Stimulated activated CD4-positive, alpha-beta T cell treated with anti-CD3 and anti-CD28 coated beads, Interleukin-4, amount 100 ng/mL, for 4 hours (primary cell): ENCODE results near the gene GALNT6.
A peak's percentile ranks its signal among the peaks of the same experiment; 100 is the strongest.

Experiments used
- DNase-seq, 2 experiments: peaks; one replicate each; pipeline ENCODE4 v3.0.0-alpha.2; 2020

The GALNT6 gene

DNA sequence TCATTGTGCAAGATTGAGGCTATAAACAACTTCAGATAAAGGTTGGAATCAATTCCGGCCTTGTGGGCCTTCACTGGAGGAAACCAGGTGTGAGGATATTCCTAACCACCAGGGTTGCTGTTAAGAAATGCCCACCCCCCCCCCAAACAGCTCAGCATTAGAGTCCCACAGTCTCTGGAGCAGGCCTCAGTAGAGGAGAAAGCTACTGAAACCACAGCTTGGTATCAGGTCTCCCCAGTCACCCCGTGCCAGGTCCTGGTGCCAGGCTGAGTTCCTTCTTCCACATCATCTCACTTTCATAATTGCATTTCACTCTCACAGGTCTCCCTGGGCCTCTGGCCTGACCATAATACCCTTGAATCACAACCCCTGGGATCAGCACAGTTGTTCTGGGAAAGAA lies 12.5 kb downstream of the GALNT6 start:
- no peak for DNase-seq

DNA sequence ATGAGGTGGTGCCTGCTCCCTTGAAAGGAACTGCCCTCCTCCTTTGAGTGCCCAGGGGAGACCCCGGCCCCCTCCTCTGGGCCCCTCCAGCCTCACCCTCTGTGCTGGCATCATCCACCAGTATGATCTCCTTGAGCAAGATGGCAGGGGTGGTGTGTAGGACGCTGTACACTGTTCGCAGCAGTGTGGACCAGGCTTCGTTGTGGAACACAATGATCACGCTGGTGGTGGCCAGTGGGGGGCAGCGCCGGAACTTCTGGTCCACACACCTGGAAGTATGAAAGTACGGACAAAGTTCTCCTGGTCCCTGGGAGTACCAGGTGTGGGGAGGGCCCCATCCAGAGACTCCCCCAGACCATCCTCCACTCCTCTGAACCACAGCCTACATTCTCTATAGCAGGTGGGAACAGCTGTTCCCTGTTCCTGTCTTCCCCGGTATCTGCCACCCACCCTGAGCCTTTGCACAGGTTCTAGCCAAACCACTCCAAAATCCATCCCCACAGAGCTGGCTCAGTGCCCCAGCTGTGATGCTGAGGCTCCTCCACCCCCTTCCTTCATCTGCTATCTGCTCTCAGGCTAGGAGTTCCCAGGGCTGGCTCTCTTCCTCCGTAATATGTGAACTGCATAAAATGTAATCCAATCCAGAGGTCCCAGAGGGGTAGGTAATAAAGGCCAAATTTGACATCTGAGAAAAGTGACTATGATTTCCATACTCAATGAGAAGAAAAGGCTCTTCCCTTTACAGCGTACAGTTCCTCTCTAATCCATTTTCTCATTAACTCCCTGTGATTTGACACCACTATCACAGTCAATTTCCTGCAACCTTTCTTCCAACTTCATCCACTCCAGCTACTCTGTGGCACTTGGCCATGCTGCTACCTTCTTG lies 13.9 kb downstream of the GALNT6 start:
- DNase-seq = no peak

DNA sequence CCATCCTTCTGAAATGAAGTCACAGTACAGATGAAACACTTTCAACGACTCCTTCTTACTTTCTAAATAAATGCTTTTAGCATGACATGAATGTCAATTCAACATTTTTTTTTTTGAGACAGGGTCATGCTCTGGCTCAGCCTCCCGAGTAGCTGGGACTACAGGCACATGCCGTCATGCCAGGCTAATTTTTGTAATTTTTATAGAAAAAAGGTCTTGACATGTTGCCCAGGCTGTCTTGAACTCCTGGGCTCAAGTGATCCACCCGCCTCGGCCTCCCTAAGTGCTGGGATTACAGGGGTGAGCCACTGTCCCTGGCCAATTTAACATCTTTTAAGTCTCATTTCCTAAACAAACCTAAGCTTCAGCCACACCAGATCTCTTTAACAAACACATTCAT lies 16.4 kb downstream of the GALNT6 start:
- no peak for DNase-seq

DNA sequence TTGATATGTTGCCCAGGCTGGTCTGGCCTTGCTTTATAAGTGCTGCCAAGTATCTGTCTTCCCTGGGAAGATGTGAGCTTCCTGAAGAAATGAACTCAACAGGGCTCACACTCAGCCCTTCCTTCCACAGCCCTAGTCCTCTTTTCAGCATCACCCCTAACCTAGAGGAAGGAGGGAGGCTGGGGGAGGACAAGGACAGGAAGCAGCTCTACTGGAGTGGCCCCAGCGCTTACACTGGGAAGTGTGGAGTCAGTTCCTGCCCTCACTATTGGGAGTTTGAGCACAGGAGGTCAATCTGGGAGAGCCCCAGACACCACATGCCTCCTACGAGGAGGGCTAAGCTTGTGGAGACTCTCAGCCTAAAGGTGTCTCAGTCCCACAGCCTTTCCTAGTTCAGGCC lies 16.8 kb downstream of the GALNT6 start:
- no peak for DNase-seq

DNA sequence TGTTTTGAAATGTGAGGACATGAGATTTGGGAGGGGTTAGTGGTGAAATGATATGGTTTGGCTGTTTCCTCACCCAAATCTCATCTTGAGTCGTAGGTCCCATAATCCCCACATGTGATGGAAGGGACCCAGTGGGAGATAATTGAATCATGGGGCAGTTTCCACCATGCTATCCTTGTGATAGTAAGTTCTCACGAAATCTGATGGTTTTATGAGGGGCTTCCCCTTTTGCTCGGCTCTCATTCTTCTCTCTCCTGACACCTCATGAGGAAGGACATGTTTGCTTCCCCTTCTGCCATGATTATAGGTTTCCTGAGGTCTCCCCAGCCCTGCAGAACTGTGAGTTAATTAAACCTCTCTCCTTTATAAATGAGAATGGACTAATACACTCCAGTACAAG lies 18.0 kb downstream of the GALNT6 start:
- no peak for DNase-seq

DNA sequence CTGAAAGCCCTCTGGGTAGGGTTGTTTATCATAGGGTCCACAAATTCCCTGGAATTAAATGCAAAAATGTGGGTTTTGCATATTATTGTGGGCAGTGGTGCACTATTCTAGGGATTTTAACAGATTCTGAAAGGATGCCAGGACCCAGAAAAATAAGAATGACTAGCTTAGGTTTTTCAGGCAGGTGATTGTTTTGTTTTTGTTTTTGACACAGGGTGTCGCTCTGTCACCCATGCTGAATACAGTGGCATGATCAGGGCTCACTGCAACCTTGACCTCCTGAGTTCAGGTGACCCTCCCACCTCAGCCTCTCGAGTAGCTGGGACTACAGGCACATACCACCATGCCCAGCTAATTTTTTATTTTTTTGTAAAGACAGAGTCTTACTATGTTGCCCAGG lies 19.2 kb downstream of the GALNT6 start:
- no peak for DNase-seq

DNA sequence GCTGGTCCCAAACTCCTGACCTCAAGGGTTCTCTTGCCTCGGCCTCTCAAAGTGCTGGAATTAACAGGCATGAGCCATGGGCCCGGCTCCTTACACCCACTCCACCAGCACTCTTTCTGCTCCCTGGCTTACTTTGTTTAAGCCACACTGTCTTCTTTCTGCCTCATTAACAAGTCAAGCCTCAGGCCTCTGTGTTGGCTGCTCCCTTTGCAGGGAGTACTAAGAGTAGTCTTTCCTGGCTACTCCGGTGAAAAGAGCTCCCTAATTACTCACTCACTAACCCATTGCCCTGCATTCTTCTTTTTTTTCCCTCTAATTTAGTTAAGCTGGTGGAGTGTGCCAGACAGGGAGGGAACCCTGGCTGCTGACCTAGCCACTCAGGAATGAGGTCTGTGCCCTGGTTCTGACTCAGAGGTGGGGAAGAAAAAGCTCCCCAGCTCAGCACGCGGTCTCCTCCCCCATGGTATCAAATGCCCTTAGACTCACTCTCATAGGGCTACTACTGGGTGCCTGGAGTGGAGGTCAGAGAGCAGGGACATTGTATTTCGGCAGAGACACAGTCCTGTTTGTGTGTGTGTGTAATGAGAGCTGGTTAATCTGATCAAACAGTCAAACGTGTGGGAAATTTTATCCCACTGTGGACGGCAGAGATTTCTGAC lies 19.8 kb downstream of the GALNT6 start:
- DNase-seq = no peak

DNA sequence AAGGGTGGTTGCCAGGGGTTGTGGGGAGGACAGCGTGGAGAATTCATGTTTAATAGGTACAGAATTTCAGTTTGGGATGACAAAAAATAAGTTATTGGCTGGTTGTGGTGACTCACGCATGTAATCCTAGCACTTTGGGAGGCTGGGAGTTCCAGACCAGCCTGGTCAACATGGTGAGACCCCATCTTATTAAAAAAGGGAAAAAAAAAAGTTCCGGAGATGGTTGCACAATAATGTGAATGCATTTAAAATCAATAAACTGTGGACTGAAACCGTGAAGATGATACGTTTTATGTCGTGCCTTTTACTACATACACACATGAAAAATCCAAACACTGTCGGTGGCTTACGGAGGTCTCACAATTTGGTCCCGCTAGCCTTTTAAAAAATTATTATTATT lies 20.5 kb downstream of the GALNT6 start:
- DNase-seq = no peak

DNA sequence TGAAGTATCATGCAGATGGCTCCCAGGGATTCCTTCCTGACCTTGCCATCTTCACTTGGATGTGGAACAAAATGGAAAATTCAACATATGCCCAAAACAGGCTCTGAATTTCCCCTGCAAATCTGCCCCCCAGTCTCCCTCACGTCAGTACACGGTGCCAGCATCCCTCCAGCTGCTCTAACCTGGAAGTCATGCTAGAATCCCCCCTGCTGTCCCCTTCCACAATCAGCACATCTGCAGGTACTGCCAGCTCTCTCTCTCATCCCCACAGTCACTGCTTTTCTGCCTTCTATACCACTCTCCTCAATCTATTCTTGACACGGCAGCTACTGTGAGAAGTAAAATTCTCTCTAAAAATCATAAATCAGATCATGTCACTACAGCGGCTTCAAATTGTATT lies 21.6 kb downstream of the GALNT6 start:
- DNase-seq = no peak

DNA sequence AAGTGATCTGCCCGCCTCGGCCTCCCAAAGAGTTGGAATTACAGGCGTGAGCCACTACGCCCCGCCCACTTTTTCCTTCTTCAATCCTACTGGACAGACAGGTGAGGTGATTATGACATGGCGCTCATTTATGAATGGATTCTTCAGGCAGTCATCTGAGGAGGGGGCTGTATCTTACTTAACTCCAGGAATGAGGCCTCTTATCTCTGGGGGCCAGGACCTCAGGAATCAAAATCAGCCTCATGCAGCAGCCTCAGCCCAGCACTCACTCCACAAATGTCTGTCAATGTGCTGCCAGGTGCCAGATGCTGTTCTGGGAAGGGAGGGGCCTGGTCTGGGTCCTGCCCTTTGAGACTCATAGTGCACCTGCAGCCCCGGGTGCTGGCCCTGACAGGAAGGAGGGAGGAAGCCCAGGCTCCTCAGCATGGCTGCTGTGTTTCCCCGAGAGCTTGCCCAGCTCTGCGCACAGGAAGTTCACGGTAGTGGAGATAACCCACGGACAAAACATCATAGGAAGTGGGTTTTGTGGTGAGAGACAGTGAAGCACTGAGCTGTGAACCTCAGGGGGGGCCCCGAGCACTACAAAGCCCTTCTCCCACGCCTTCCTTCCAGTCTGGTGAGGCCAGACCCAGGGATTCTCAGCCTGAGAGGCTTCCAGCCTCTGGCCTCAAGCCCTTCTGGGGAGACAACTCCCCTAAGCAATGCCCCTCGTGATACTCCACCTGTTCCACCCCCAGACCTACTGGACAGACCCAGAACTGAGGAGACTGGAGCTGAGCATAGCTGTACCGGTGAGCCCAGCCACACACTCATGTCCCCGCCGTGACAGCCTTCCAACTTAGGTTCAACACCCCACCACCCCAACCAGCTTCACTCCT lies 22.3 kb downstream of the GALNT6 start:
- DNase-seq = peak; percentile 63 to 86

DNA sequence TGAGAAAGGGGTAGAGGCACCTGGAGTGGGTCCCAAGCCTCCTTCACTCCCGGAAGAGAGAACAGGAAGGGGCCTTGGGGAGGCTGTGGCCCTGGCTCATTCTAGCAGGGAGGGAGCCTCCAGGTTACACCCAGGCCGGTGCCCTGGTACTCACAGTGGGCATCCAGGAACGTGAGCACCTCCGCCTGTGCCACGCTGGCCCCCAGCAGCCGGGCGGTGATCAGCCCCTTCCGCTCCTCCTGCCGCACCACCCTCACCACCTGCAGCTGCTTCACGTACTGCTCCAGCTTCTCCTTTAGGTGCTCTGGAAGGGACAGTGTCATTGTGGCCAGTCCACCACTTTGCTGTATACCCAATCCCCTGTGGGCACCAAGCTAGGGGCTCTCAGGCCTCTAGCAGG lies 25.9 kb downstream of the GALNT6 start:
- no peak for DNase-seq

DNA sequence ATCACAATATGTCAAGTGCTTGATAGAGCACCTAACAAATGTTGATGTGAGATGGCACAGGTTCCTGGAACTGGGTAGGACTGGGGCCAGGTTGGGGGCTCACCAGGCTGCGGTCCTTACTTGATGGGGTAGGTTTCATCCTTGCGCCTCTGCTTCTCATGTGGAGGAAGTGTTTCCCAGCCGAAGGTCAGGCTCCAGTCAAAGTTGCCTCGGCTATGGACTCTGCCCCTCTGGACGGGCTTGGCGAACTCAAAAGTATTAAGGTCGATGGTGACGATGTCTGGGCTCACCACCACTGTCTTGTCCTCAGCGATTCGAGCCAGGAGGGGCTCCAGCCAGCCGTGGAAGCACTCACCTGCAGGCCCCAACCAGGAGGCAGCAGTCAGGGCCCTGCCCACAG lies 27.2 kb downstream of the GALNT6 start:
- no peak for DNase-seq

DNA sequence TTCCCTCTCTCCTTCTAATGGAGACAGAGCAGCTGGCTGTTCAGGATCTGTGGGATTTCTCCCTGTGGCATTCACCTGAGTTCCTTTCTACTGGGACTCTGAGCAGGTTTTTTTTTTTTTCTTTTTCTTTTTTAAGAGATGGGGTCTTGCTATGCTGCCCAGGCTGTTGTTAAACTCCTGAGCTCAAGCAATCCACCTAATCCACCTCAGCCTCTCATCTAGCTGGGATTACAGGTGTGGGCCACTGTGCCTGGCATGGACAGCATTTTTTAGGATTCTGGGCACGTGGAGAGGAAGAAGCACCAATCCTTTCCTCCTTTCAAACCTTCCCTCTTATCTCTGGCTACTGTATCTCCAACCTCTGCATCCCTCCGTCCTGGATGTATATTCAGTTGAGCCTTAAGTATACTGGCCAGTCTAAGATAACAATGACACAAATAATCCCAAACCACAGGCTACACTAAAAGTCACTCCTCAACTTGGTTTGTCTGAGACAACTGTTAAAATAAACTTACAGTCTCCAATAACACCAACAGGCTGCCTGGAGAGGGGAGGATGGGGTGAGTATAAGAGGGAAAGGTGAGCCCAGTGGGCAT lies 28.4 kb downstream of the GALNT6 start:
- no peak for DNase-seq

DNA sequence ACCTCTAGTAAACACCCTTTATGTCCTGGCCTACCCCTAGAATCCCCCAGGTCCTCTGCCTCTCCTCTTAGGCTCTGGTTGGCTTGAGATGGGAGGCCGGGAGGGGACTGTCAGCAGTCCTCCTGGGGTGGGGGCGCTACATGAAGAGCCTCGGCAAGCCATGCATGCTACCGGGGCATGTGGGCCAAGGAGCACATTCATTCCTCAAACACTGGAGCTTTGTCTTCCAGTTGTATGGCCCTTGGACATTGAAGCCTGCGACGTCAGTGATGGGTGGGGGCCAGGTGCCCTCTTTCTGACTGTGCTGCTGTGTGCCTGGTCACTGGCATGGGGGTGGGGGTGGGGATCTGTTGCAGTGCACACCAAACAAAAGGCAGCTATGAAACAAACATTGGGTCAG lies 28.9 kb downstream of the GALNT6 start:
- DNase-seq = no peak

DNA sequence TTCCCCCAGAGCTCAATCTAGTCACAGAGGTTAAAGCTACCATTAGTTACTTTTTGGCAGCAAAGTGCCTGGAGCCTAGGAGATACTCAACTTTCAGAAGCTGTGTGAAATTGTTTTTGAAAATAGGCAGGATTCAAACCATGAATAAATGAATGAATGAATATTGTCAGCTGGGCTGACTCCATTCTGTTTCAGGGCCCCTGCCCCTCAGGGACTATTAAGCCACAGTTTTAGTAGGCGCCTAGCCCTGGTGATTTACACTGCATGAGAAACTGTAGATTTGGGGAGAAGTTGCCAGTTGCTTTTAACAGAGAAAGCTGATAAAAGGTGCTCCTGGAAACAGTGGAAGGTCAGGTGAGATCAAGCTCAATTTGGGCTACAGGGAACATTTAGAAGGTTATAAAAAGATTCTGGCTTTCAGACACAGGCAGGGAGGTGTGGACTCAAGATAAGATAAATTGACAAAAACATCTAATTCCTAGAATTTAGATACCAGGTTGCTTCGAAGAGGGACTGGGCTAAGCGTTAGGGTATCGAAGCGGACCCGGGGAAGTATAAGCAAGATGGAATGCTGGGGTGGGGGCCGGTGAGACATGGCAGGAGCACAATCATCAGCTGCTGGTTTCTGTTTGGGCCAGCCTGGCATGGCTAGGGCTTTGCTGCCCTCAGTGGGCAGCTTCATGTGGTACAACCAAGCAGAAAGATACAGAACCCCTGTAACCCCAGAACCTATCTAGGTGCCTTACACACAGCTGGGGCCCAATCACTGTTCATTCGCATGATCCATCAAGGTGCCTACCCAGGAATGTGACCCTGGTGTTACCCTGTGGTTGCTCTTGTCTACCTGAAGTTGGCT lies 29.8 kb downstream of the GALNT6 start:
- DNase-seq = no peak

DNA sequence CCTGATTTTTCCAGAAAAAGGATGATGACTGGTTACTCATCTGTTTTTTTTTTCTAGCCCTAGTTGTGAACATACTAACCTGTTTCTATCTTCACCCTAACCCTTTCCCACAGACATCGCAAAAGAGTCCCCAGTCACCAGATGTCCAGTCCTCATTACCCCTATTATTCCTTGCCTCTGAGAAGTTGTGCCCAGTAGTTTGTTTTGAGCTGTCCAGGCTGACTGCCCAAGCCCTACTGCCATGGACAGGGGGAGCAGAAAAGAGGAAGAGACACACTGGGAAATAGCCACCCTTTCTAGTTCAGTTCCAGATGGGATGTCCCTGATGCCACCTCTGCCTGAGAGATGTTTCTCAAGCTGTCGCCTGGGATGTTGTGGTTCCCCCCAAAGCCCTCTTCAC lies 30.9 kb downstream of the GALNT6 start:
- DNase-seq = no peak

DNA sequence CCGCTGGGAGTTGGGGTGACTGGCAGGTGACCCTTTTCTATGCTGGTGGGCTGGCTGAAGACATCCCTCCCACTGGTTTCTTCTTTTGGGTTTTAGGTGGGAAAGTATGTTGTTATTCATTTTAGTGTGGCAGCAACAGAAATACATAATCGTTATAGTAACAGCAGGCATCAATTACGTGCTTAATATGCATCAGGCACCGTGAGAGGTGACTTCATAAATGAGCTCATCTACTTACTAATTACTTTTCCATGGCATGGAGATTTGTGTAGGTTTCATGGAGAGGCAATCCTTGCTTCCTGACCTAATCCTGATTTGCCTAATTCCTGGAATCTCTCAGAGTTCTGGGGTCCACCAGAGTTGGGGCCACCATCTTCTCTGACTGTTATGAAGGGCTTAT lies 31.4 kb downstream of the GALNT6 start:
- no peak for DNase-seq

DNA sequence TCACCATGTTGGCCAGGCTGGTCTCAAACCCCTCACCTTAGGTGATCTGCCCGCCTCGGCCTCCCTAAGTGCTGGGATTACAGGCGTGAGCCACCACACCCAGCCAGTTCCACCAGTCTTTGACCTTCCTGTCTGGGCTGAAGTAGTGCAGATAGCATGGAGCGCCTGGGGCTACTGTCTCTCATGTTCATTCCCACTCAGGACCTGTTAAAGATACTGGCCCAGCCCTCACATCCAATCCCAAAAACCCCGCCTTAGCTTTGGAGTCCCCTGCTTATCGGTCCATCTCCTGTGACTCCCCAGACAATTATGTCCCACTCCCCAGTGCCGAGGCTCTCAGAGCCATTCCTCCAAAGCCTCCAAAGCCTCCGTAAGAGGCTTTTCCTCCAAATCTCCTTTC lies 32.7 kb downstream of the GALNT6 start:
- no peak for DNase-seq

DNA sequence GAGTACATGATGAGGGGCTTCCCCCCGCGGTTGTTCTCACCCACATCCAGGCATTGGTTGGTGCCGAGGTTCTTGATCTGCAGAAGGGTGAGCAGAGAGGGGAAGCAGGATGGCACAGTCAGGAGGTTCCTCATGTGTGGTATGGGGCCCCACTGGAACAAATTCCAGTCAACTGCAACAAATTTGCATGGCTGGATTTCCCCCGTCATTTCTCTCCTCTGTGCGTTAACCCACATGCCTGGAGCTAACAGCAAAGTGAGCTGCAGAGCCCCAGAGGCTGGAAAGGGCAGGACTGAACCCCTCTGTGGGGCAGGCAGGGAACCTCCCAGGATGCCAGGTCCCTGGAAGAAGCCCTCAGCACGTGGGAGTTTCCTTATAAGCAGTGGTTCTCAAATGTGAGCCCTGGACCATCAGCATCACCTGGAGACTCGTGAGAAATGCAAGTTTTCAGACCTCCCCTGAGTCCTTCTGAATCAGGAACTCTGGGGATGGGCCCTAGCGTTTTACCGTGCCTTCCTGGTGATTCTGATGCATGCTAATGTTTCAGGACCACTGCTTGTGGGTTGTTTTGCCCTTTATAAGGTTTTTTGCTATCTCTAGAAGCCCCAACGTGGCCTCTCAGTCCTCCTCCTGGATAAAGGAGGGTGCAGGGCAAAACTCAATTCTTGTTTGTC lies 33.7 kb downstream of the GALNT6 start:
- DNase-seq = no peak

DNA sequence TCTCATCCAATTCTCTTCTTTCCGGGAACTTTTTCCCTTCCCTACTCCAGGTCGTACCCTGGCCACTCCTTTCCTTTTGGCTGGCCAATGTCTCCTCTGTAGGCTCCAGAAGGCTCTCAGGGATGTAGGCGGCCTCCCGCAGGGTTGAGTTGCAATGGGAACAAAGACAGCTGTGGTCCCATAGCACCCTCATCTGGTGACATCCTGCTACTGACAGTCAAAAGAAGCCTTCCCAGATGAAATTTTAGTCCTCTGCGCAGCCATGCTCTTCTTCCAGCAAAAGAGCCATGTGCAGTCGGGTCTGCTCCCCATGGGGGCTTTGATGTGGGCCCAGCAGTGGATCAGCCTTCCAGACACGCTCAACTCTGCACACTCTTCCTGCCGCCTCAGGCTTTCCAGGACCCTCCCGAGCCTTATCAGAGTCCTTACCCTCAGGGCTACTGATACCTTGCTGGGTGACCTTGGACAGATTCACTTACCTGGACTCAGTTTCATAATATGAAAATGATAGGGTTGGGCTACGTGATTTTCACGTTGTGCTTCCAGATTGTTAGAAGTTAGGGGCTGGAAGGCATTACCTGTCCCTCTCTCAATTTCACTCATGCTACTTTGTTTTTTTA lies 39.2 kb downstream of the GALNT6 start:
- DNase-seq = peak; percentile 10 to 12

DNA sequence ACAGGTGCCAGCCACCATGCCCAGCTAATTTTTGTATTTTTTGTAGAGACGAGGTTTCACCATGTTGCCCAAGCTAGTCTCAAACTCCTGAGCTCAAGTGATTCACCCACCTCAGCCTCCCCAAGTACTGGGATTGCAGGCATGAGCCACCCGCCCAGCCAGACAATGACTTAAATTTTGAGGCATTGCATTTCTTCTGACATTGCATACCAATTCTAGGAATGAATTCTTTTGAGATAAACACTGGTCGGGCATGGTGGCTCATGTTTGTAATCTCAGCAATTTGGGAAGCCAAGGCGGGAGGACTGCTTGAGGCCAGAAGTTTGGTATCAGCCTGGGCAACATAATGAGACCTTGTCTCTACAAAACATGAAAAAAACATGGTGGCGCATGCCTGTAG lies 42.2 kb downstream of the GALNT6 start:
- no peak for DNase-seq
